ENCODE data around the gene CDH12. TPM values are rescaled to one million over a fixed set of nuclear protein-coding genes. Genes with fewer than 3 reads are reported as not detected.

Gene CDH12
- total and polyA plus RNA-seq, 10 of the 15 experiments (the other 5 are each of a cell fraction or from before 2014, with no cell fraction given), result 0.03 to 0.16 TPM; not detected in 8

- Histone ChIP-seq H3K9ac (ENCODE audit: control insufficient read depth, insufficient read depth, low read length) (no peak overlapping the region), H3K9me3 (replicated peaks; ENCODE audit: control insufficient read depth, insufficient read depth, low read length) (no peaks in the 10 kb centered on the region), H4K20me1 (ENCODE audit: control insufficient read depth, insufficient read depth) (no peaks in the 10 kb centered on the region), H3K36me3 (ENCODE audit: control insufficient read depth in 2 of 2, insufficient read depth in 2 of 2, low read length in 1 of 2) (no peaks in the 10 kb centered on the region), H2AFZ (ENCODE audit: control insufficient read depth, low read depth, low read length) (no peak overlapping the region), H3K79me2 (ENCODE audit: control insufficient read depth, insufficient read depth, low read length) (no peaks in the 10 kb centered on the region), H3K27me3 (replicated peaks in 1 of 2; ENCODE audit: control insufficient read depth in 2 of 2, insufficient read depth in 2 of 2, low read length in 1 of 2) (no peaks in the 10 kb centered on the region), H3K4me2 (ENCODE audit: control insufficient read depth, insufficient read depth) (no peak overlapping the region), H3K4me3 (no peak overlapping the region), H3K4me1 (ENCODE audit: control insufficient read depth, insufficient read depth, low read length) (no peaks in the 10 kb centered on the region), H3K27ac (ENCODE audit: control insufficient read depth, insufficient read depth) (no peak overlapping the region)
- ChIA-PET POLR2A (no interaction called here), SMC1A (ENCODE audit: uncharacterized antibody, unreplicated experiment) (interaction anchor here (1.6 kb wide), 1 partner anchor 11 kb away, joined by 5 read pairs; no protein-coding TSS in a partner anchor), RAD21 (ENCODE audit: unreplicated experiment) (interaction anchor here (0.6 kb wide), 1 partner anchor 438 kb away, joined by 3 read pairs; no protein-coding TSS in a partner anchor), CTCF (interaction anchor here (1.6 kb wide), 1 partner anchor 21 kb away, joined by 4 read pairs; no protein-coding TSS in a partner anchor)
- in situ Hi-C loops (cut with MboI), result no loop called here
- TF ChIP-seq YBX1 (IDR thresholded peaks at IDR 0.05) (no peak), TBL1XR1 (IDR thresholded peaks at IDR 0.05; ENCODE audit: low read depth, low read length) (no peak), CREB1 (IDR thresholded peaks at IDR 0.05; ENCODE audit: low read depth) (no peak), SMAD1 (IDR thresholded peaks at IDR 0.05; ENCODE audit: low read depth, partially characterized antibody) (no peak), CTCF (IDR thresholded peaks at IDR 0.05 in 2 of 3, conservative IDR thresholded peaks at IDR 0.05 in 1 of 3; ENCODE audit: control insufficient read depth in 2 of 3, extremely low read depth in 1 of 3, insufficient read depth in 1 of 3, low read depth in 3 of 3, low read length in 3 of 3) (no peak), SUZ12 (IDR thresholded peaks at IDR 0.05; ENCODE audit: unreplicated experiment) (no peak), ASH2L (IDR thresholded peaks at IDR 0.05; ENCODE audit: borderline replicate concordance, low read depth) (no peak), CHD2 (IDR thresholded peaks at IDR 0.05; ENCODE audit: borderline replicate concordance, low read depth, low read length) (no peak), SUPT20H (IDR thresholded peaks at IDR 0.05; ENCODE audit: borderline replicate concordance, control insufficient read depth, low read depth, low read length) (no peak), NFYA (IDR thresholded peaks at IDR 0.05; ENCODE audit: borderline replicate concordance, low read depth, low read length) (no peak), RBBP5 (conservative IDR thresholded peaks at IDR 0.05) (no peak), MTA2 (IDR thresholded peaks at IDR 0.05; ENCODE audit: low read depth) (no peak), CBX3 (IDR thresholded peaks at IDR 0.05; ENCODE audit: borderline replicate concordance, low read depth) (no peak), TCF3 (IDR thresholded peaks at IDR 0.05; ENCODE audit: borderline replicate concordance, insufficient read depth, low read depth, low read length) (no peak), EED (IDR thresholded peaks at IDR 0.05; ENCODE audit: low read depth) (no peak), ATF3 (IDR thresholded peaks at IDR 0.05; ENCODE audit: borderline replicate concordance, extremely low read depth, low read depth, low read length) (no peak)
- ATAC-seq (no peak), DNase-seq (ENCODE audit: low read depth, low spot score) (no peak), FAIRE-seq (no peak)
- 68% methylated on average over 4 of the region's 4 CpGs for WGBS (ENCODE audit: insufficient coverage, insufficient replicate concordance, low lambda C conversion rate, missing lambda C conversion rate)
- intact Hi-C loops (cut with micrococcal nuclease; ENCODE audit: unreplicated experiment), result no loop called here
- BruUV-seq (replicated peaks), result no TSS peak
These were observed 610.6 kb downstream of the CDH12 start for GRCh38 chr5:22242532-22242931.

Measured in GM12878 (cell line).